GM21528 (cell line): ENCODE results near the gene ACE.

Source experiments
- ATAC-seq: cut with Tn5 transposase; IDR thresholded peaks from one replicate; pipeline ENCODE4 v1.9.1; 2021; ENCODE audit warnings: mild to moderate bottlenecking, moderate library complexity; ENCODE audit not compliant: unreplicated experiment, low FRiP score

ACE gene

GRCh38 chr17:63533433-63534077 is 56.7 kb downstream of the ACE start:
- no peak for ATAC-seq

- no peak for ATAC-seq
Measured at GRCh38 chr17:63534078-63534570, 57.3 kb downstream of the ACE start.

DNA sequence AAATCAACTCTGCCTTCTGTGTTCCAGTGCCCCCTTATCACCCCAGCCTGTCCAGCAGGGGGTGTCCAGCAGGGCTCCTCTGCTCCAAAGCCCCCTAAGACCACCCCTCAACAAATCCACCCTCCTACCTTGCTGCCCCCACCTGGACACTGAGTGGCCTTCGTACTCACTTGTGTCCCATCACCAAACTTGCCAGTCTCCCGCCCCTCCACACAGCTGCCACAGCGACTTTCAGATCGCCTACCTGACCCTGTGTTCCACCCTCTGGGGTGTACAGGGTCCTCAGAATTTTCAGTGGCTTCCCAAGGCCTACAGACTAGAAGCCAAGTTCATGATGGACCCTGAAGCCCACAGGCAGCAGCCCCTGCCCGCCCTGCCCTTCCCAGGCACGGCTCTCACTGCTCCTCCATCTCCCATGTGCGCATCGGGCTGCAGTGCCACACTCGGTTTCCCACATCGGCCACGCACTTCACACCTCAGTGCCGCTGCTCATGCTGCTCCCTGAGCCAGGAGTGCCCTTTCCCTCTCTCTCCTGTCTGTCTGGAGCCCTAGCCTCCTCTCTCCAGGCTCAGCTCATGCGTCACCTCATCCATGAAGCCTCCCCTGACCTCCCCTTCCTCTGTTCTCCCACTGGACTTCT is 58.1 kb downstream of the ACE start:
- ATAC-seq: no peak

DNA sequence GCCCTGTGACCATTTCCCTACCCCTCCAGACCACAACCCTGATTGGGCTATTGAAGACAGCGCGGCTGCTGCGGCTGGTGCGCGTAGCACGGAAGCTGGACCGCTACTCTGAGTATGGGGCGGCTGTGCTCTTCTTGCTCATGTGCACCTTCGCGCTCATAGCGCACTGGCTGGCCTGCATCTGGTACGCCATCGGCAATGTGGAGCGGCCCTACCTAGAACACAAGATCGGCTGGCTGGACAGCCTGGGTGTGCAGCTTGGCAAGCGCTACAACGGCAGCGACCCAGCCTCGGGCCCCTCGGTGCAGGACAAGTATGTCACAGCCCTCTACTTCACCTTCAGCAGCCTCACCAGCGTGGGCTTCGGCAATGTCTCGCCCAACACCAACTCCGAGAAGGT is 58.8 kb downstream of the ACE start:
- ATAC-seq: no peak

- ATAC-seq: no peak
Measured at GRCh38 chr17:63537001-63537400, 60.1 kb downstream of the ACE start.

DNA sequence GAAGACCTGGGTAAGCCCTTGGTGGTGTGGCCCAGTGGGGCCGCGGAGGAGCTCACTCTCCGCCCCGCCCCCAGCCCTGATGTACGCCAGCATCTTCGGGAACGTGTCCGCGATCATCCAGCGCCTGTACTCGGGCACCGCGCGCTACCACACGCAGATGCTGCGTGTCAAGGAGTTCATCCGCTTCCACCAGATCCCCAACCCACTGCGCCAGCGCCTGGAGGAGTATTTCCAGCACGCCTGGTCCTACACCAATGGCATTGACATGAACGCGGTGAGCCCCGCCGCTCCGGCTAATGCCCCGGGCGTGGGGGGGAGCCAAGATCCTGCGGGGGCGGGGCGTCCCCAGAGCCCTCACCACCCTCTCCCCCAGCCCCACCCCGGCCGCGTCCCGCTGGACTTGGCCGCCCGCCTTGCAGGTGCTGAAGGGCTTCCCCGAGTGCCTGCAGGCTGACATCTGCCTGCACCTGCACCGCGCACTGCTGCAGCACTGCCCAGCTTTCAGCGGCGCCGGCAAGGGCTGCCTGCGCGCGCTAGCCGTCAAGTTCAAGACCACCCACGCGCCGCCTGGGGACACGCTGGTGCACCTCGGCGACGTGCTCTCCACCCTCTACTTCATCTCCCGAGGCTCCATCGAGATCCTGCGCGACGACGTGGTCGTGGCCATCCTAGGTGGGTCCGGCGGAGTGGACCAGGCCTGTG is 61.3 kb downstream of the ACE start:
- no peak for ATAC-seq

DNA sequence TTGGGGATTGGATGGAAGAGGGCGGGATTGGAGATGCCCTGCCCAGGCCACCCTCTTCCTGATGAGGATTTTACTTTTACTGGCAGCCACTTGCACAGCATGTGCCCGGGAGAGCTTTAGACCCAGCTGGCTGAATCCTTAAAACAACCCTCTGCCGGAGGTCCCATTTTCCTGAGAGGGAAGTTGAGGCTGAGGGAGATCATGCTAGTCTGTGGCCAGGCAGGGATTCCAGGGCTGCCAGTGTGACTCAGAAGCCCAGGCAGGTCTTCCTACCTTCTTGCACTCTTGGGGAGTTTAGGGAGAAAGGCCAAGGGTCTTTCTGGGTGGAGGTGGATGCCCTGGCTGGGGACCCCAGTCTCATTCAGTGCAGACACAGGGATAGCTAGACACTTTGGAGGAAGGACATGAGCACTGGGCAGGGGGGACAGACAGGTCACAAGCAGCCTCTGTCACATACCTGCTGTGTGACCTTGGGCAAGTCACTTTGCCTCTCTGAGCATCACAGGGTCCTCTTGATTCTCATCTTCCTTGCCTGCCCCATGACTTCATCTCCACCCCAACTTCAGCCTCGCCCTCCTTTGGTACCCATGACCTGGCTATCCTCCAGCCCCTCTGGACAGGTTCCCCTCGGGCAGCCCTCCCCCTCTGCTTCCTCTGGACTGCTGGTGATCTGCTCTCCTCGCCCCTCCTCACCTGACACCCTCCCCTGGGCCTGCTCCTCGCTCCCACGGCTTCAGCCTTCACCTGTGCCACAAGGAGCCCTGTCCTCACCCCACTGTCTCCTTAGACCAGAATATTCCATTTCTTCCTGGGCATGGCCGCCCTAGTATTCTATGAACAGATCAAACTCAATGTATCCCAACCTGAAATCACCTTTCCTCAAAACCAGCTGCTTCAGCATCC is 62.1 kb downstream of the ACE start:
- no peak for ATAC-seq

GRCh38 chr17:63540590-63540989 is 63.7 kb downstream of the ACE start:
- no peak for ATAC-seq

- no peak for ATAC-seq
Measured at GRCh38 chr17:63542218-63542545, 65.3 kb downstream of the ACE start.

DNA sequence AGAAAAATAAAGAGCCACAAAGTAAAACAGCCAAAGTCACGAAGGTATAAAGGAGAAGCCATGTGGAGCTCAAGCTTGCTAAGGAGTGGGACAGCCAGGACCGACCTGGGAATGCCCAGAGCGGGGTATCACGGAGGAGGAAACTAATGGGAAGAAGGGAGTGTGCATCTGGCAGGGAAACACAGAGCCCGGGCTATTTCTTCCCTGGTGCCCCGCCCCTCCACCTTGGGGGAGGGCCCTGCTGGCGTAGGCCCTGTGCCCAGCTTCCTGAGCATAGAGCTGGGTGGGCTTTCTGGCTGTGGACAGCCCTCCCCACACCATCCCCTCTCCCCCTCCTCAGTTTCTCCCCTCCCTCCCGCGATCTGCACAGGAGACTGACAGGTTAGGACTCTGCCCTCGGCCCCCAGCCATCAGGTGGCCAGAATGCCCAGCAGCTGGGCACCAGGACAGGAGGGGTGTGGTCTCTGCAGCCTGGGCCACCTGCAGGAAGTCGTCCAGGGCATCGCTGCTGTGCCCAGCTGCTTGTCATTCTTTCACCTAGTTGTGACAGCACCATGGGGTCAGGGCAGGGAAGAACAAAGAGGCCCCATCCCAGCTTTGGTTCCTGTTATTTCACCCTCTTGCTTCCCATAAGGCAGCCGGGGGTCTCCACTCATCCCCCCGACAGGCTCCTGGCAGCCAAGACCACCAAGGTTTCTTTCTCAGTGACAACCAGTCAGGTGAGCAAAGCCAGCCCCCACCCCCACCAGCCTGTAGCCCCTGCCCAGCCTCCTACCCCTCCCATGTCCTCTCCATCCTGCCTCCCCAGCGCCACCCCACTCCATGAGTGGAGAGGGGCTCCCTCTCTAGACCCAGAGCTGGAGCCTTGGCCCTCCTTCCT is 66.3 kb downstream of the ACE start:
- no peak for ATAC-seq

DNA sequence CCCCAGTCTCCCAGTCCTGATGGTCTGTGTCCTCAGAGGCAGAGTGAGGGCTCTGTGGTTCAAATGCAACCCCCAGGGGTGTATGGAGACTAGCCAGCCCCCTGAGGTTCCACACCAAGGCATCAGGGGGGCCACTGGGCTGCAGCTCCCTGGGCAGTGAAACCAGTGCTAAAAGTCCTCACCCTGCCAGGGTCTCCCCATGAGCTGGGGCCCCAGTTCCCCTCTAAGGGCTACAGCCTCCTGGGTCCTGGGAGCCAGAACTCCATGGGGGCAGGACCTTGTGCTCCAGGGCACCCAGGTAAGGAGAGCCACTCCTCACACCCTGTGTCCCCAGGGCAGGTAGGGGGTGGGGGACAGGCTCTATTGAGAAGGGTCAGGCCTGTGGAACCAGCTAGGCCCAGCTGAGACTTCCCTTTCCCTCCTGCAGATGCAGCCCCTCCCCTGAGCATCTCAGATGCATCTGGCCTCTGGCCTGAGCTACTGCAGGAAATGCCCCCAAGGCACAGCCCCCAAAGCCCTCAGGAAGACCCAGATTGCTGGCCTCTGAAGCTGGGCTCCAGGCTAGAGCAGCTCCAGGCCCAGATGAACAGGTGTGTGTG is 67.1 kb downstream of the ACE start:
- ATAC-seq: no peak

GRCh38 chr17:63544467-63545301 is 67.8 kb downstream of the ACE start:
- no peak for ATAC-seq

DNA sequence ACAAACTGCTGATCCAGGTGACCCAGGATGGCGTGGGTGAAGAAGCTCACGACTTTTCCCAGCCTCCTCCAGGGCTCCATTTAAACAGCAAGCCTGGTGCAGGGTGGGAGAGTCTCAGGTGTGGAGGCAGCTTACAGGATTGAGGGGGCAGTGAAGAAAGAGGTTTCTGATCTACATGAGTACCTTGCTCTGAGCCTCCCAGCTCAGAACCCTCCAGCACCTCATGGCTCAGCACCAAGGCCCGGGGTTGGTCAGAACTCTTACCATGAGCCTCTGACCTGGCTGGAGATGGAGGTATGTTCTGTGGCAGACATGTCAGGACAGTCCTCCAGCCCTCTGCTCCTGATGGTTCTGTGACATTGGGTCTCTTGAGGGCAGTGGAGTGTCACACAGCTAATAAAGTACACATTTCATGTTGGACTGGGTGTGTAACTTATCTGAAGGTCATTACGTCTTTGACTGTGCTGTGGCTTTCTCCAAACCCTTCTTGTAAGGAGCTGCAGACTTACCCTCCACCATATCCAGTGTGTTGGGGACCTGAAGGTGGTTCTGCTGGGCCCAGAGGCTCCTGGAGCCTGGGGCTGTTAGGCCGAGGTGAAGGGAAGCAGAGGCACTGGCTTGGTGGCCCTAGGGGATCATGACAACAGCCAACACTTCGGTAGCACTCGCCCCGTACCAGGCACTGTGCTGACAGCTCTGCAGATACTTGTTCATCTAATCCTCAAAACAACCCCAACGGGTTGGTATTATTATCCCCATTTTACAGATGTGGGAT is 69.6 kb downstream of the ACE start:
- no peak for ATAC-seq

DNA sequence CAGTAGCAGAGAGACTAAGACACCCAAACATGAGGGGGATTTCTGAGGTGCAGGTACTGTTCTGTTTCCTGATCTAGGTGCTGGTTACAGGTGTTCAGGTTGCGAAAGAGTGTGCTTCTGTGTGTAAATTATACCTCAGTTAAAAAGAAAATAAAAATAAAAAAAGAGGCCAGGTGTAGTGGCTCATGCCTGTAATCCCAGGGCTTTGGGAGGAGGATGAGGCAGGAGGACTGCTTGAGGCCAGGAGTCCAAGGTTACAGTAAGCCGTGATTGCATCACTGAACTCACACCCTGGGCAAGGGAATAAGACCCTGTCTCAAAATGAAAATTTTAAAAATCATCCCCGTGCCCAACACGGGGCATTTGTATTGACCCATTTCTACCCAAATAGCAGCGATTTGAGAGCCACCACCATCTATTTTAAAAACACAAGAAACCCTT is 70.2 kb downstream of the ACE start:
- no peak for ATAC-seq
